ENCODE measurements around the gene LRP1B. TPM values are rescaled to one million over a fixed set of nuclear protein-coding genes. Genes with fewer than 3 reads are reported as not detected.

LRP1B gene
- total RNA-seq, 1 donor from 2014 or later: 0.12 TPM

- H3K4me3 ChIP-seq (ENCODE audit: low read depth, low read length): no peak overlapping the region
- no peak for DNase-seq (ENCODE audit: low read depth)
- no peak for TF ChIP-seq CTCF (conservative IDR thresholded peaks at IDR 0.05; ENCODE audit: low read depth, low read length)
These were observed 1201.0 kb downstream of the LRP1B start for GRCh38 chr2:140929849-140930248.

GRCh38 chr2:140918426-140918825 lies 1212.4 kb downstream of the LRP1B start:
- no peak for DNase-seq (ENCODE audit: low read depth)
- H3K4me3 ChIP-seq (ENCODE audit: low read depth, low read length): no peak overlapping the region
- no peak for TF ChIP-seq CTCF (conservative IDR thresholded peaks at IDR 0.05; ENCODE audit: low read depth, low read length)

GRCh38 chr2:140916410-140916809 lies 1214.4 kb downstream of the LRP1B start:
- DNase-seq (ENCODE audit: low read depth): peak; percentile 9
- no peak overlapping the region for H3K4me3 ChIP-seq (ENCODE audit: low read depth, low read length)
- TF ChIP-seq CTCF (conservative IDR thresholded peaks at IDR 0.05; ENCODE audit: low read depth, low read length): no peak

- TF ChIP-seq CTCF (conservative IDR thresholded peaks at IDR 0.05; ENCODE audit: low read depth, low read length): no peak
- DNase-seq (ENCODE audit: low read depth): no peak
- H3K4me3 ChIP-seq (ENCODE audit: low read depth, low read length): no peak overlapping the region
These were observed 1220.1 kb downstream of the LRP1B start for GRCh38 chr2:140910683-140911082.

GRCh38 chr2:140905083-140905781 lies 1225.6 kb downstream of the LRP1B start:
- no peak for TF ChIP-seq CTCF (conservative IDR thresholded peaks at IDR 0.05; ENCODE audit: low read depth, low read length)
- H3K4me3 ChIP-seq (ENCODE audit: low read depth, low read length): no peak overlapping the region
- no peak for DNase-seq (ENCODE audit: low read depth)

- no peak for TF ChIP-seq CTCF (conservative IDR thresholded peaks at IDR 0.05; ENCODE audit: low read depth, low read length)
- DNase-seq (ENCODE audit: low read depth): no peak
- no peak overlapping the region for H3K4me3 ChIP-seq (ENCODE audit: low read depth, low read length)
These were observed 1235.4 kb downstream of the LRP1B start for GRCh38 chr2:140895378-140895777.

- no peak for TF ChIP-seq CTCF (conservative IDR thresholded peaks at IDR 0.05; ENCODE audit: low read depth, low read length)
- no peak overlapping the region for H3K4me3 ChIP-seq (ENCODE audit: low read depth, low read length)
- no peak for DNase-seq (ENCODE audit: low read depth)
These were observed 1237.1 kb downstream of the LRP1B start for GRCh38 chr2:140893685-140894084.

Measured in epithelial cell of proximal tubule (primary cell).